Dermis microvascular lymphatic vessel endothelial cell (primary cell): ENCODE results near the gene TRNT1. TPM values are rescaled to one million over a fixed set of nuclear protein-coding genes. Genes with fewer than 3 reads are reported as not detected.

Experiments
- DNase-seq, 2 donors: peaks; one replicate each; pipeline versions ENCODE4 v3.0.0 to v3.0.0-alpha.2; 2010; ENCODE audit warnings: low read depth in 2 of 2
- total RNA-seq: library from RNA; depleted of rRNA; stranded (reverse); fragments of >200 nt; gene quantifications from 2 replicates; pipeline ENCODE4 v1.2.1, GENCODE V29; 2014

TRNT1 gene
- total RNA-seq, 1 donor from 2014 or later: 18.0 TPM

- DNase-seq: no peak
These were observed 15.9 kb upstream of the TRNT1 start for GRCh38 chr3:3110749-3111361.

- no peak for DNase-seq
These were observed 13.6 kb upstream of the TRNT1 start for GRCh38 chr3:3113042-3113709.

- DNase-seq: no peak
These were observed 9.1 kb upstream of the TRNT1 start for GRCh38 chr3:3117651-3118050.

- no peak for DNase-seq
These were observed 7.3 kb upstream of the TRNT1 start for GRCh38 chr3:3119393-3119851.

GRCh38 chr3:3125977-3126376 is 763 bp upstream of the TRNT1 start:
- DNase-seq: no peak

GRCh38 chr3:3127432-3128010 is 781 bp downstream of the TRNT1 start:
- DNase-seq: no peak

- DNase-seq: no peak
These were observed 2.8 kb downstream of the TRNT1 start for GRCh38 chr3:3129579-3129978.

GRCh38 chr3:3133500-3133899 is 6.8 kb downstream of the TRNT1 start:
- DNase-seq: no peak

- no peak for DNase-seq
These were observed 8.2 kb downstream of the TRNT1 start for GRCh38 chr3:3134750-3135448.

GRCh38 chr3:3137526-3137925 is 10.8 kb downstream of the TRNT1 start:
- no peak for DNase-seq

GRCh38 chr3:3141939-3142338 is 15.2 kb downstream of the TRNT1 start:
- no peak for DNase-seq

- no peak for DNase-seq
These were observed 19.1 kb downstream of the TRNT1 start for GRCh38 chr3:3145831-3146230.

- DNase-seq: no peak
These were observed 22.8 kb downstream of the TRNT1 start for GRCh38 chr3:3149560-3149959.

- DNase-seq: no peak
These were observed 24.8 kb downstream of the TRNT1 start for GRCh38 chr3:3151513-3151912.

GRCh38 chr3:3154879-3155610 is 28.3 kb downstream of the TRNT1 start:
- DNase-seq: no peak

- no peak for DNase-seq
These were observed 30.7 kb downstream of the TRNT1 start for GRCh38 chr3:3157484-3157883.

GRCh38 chr3:3160826-3161225 is 34.1 kb downstream of the TRNT1 start:
- DNase-seq: peak; percentile 17 to 26

GRCh38 chr3:3165241-3165640 is 38.5 kb downstream of the TRNT1 start:
- no peak for DNase-seq

GRCh38 chr3:3165650-3166049 is 38.9 kb downstream of the TRNT1 start:
- no peak for DNase-seq

GRCh38 chr3:3170998-3171397 is 44.3 kb downstream of the TRNT1 start:
- peak; percentile 51 to 52 for DNase-seq

- peak in 1 of 2 donors; percentile 14 for DNase-seq
These were observed 45.9 kb downstream of the TRNT1 start for GRCh38 chr3:3172627-3173026.
